ENCODE measurements around the gene ONECUT3. TPM values are rescaled to one million over a fixed set of nuclear protein-coding genes. Genes with fewer than 3 reads are reported as not detected.

The ONECUT3 gene
- total and polyA plus RNA-seq, 4 donors: not detected

DNA sequence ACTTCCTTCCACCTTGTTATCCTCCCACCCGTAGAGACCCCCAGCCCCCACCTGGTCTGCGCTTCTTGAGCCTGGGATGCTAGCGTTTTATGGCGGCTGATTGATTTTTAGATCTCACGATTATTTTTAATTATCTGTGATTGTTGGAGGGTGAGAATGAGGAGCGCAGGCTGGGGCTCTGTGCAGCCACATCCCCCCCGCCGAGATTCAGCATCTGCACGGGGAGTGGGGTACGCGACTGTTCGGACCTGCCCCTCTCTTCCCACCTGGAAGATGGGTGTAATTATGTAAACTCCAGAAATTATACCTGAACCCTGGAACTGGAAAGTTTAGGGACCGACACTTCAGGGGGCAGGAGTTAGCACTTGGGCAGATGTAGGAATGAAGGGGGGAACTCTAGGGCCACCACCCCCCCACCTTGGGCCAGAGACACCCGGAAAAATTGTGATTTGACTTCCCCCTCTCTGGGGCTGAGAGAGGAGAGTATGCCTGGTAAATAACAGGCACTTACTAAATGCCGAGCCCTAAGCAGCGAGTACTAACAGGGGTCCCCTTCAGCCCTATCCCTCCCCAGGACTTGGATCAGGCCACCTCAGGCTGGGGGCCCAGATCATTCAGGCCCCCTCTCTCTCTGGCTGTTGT lies 1.8 kb upstream of the ONECUT3 start:
- Histone ChIP-seq H3K4me3 (ENCODE audit: low read depth in 1 of 3, low read length in 3 of 3) (no peak overlapping the region), H3K4me1 (ENCODE audit: control insufficient read depth in 4 of 4, insufficient read depth in 4 of 4, low read length in 3 of 4) (peaks cover 13 to 32% (median 22%) of the 10 kb centered on the region in 4 donors), H3K27me3 (ENCODE audit: control insufficient read depth in 4 of 4, insufficient read depth in 4 of 4, low read length in 3 of 4) (peaks cover 4 to 37% (median 16%) of the 10 kb centered on the region in 4 donors), H3K36me3 (ENCODE audit: control insufficient read depth in 4 of 4, insufficient read depth in 3 of 4, low read depth in 1 of 4, low read length in 3 of 4) (no peaks in the 10 kb centered on the region), H3K9me3 (ENCODE audit: control insufficient read depth in 4 of 4, low read length in 3 of 4) (no peaks in the 10 kb centered on the region), H3K9ac (ENCODE audit: low read depth in 1 of 2, low read length in 2 of 2) (no peak overlapping the region), H3K27ac (ENCODE audit: low read depth in 1 of 2, low read length in 2 of 2) (no peak overlapping the region)
- TF ChIP-seq TAF1 (conservative IDR thresholded peaks at IDR 0.05): no peak
- no peak for TF ChIP-seq RXRA (IDR thresholded peaks at IDR 0.05)
- TF ChIP-seq RAD21 (IDR thresholded peaks at IDR 0.05): no peak
- TF ChIP-seq, protein P1, sequence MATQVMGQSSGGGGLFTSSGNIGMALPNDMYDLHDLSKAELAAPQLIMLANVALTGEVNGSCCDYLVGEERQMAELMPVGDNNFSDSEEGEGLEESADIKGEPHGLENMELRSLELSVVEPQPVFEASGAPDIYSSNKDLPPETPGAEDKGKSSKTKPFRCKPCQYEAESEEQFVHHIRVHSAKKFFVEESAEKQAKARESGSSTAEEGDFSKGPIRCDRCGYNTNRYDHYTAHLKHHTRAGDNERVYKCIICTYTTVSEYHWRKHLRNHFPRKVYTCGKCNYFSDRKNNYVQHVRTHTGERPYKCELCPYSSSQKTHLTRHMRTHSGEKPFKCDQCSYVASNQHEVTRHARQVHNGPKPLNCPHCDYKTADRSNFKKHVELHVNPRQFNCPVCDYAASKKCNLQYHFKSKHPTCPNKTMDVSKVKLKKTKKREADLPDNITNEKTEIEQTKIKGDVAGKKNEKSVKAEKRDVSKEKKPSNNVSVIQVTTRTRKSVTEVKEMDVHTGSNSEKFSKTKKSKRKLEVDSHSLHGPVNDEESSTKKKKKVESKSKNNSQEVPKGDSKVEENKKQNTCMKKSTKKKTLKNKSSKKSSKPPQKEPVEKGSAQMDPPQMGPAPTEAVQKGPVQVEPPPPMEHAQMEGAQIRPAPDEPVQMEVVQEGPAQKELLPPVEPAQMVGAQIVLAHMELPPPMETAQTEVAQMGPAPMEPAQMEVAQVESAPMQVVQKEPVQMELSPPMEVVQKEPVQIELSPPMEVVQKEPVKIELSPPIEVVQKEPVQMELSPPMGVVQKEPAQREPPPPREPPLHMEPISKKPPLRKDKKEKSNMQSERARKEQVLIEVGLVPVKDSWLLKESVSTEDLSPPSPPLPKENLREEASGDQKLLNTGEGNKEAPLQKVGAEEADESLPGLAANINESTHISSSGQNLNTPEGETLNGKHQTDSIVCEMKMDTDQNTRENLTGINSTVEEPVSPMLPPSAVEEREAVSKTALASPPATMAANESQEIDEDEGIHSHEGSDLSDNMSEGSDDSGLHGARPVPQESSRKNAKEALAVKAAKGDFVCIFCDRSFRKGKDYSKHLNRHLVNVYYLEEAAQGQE (IDR thresholded peaks at IDR 0.05): no peak
- TF ChIP-seq, protein P2, sequence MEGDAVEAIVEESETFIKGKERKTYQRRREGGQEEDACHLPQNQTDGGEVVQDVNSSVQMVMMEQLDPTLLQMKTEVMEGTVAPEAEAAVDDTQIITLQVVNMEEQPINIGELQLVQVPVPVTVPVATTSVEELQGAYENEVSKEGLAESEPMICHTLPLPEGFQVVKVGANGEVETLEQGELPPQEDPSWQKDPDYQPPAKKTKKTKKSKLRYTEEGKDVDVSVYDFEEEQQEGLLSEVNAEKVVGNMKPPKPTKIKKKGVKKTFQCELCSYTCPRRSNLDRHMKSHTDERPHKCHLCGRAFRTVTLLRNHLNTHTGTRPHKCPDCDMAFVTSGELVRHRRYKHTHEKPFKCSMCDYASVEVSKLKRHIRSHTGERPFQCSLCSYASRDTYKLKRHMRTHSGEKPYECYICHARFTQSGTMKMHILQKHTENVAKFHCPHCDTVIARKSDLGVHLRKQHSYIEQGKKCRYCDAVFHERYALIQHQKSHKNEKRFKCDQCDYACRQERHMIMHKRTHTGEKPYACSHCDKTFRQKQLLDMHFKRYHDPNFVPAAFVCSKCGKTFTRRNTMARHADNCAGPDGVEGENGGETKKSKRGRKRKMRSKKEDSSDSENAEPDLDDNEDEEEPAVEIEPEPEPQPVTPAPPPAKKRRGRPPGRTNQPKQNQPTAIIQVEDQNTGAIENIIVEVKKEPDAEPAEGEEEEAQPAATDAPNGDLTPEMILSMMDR (IDR thresholded peaks at IDR 0.05; ENCODE audit: low read depth, low read length, missing input control): no peak
- DNase-seq (ENCODE audit: low spot score): no peak
- WGBS: 8% methylated on average over 16 of the region's 16 CpGs

DNA sequence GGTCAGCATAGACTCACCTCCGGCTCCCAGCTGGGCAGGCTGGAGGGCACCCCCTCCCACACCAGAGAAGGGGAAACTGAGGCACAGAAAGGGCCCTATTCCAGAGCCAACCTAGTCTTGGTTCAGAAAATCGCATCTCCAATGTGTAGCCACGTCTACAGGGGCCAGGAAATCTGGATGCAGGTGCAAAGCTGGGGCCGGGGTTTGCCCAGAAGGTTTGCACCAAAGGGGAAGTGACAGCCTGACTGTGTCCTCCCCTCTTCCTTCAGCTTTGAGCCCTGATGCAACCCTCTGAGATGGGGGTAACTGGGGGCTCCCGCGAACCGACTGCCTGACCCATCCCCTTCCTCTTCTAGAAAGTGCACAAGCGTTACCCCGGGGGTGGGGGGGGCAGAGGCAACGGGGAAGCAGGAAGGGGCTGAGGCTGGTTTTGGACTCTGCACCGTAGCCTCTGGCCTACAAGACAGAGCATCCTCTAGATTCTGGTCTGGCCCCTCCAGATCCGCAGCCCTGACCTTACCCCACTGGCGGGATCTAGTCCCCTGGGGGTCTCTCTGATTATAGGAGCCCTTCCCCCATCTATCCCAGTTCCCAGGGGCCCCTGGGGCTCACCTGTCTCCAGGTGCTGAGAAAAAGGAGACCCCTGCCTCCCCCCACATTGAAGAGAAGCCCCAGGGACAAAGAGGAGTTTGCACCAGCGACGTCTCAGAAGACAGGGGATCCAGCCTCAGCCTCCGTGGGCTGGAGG lies 1.1 kb upstream of the ONECUT3 start:
- 4% methylated on average over 16 of the region's 16 CpGs for WGBS
- peaks cover 13 to 34% (median 22%) of the 10 kb centered on the region in 4 donors for H3K4me1 ChIP-seq (ENCODE audit: control insufficient read depth in 4 of 4, insufficient read depth in 4 of 4, low read length in 3 of 4)
- DNase-seq (ENCODE audit: low spot score): no peak

More for the DNA sequence above, 1.1 kb upstream of the ONECUT3 start:
- no peak overlapping the region for H3K9ac ChIP-seq (ENCODE audit: low read depth in 1 of 2, low read length in 2 of 2)
- H3K4me3 ChIP-seq (ENCODE audit: low read depth in 1 of 3, low read length in 3 of 3): no peak overlapping the region
- no peaks in the 10 kb centered on the region for H3K36me3 ChIP-seq (ENCODE audit: control insufficient read depth in 4 of 4, insufficient read depth in 3 of 4, low read depth in 1 of 4, low read length in 3 of 4)
- no peak for TF ChIP-seq FOXA2 (IDR thresholded peaks at IDR 0.05)
- no peak for TF ChIP-seq NR2F2 (IDR thresholded peaks at IDR 0.05)
- TF ChIP-seq, protein P3, sequence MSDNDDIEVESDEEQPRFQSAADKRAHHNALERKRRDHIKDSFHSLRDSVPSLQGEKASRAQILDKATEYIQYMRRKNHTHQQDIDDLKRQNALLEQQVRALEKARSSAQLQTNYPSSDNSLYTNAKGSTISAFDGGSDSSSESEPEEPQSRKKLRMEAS (IDR thresholded peaks at IDR 0.05): no peak
- no peak for TF ChIP-seq RAD21 (IDR thresholded peaks at IDR 0.05)
- no peak for TF ChIP-seq JUND (IDR thresholded peaks at IDR 0.05)
- TF ChIP-seq, protein P1 (IDR thresholded peaks at IDR 0.05): no peak
- no peak for TF ChIP-seq TAF1 (conservative IDR thresholded peaks at IDR 0.05)
- TF ChIP-seq GABPA (IDR thresholded peaks at IDR 0.05 in 1 of 2, conservative IDR thresholded peaks at IDR 0.05 in 1 of 2): no peak
- TF ChIP-seq, protein P2 (IDR thresholded peaks at IDR 0.05; ENCODE audit: low read depth, low read length, missing input control): no peak
- TF ChIP-seq RXRA (IDR thresholded peaks at IDR 0.05): no peak
- TF ChIP-seq FOXA1 (IDR thresholded peaks at IDR 0.05): no peak
- H3K27ac ChIP-seq (ENCODE audit: low read depth in 1 of 2, low read length in 2 of 2): no peak overlapping the region
- H3K27me3 ChIP-seq (ENCODE audit: control insufficient read depth in 4 of 4, insufficient read depth in 4 of 4, low read length in 3 of 4): peaks cover 8 to 42% (median 16%) of the 10 kb centered on the region in 4 donors
- no peaks in the 10 kb centered on the region for H3K9me3 ChIP-seq (ENCODE audit: control insufficient read depth in 4 of 4, low read length in 3 of 4)

Data from liver (tissue), 9 donors.